ENCODE data around the gene GALNT2.

Gene GALNT2

GRCh38 chr1:230112782-230113181, 45.7 kb downstream of the GALNT2 start:
- DNase-seq (ENCODE audit: low read depth): no peak

DNA sequence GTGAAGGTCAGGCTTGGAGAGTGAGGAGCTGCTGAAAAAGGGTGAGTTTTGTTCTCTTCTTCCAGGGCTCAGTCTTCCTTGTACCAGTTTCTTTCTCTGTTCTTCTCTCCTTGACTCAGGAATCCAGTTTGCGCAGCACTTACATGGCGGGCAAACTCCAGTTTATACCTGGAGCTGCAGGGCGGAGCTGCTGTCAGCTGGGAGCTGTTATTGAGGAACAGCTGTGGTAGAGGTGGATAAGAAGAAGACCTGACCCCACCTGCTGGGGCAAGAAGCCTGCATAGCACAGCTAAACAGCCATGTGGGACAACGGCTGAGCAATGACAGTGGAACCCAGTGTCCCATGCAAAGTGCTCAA, 46.2 kb downstream of the GALNT2 start:
- no peak for DNase-seq (ENCODE audit: low read depth)

DNA sequence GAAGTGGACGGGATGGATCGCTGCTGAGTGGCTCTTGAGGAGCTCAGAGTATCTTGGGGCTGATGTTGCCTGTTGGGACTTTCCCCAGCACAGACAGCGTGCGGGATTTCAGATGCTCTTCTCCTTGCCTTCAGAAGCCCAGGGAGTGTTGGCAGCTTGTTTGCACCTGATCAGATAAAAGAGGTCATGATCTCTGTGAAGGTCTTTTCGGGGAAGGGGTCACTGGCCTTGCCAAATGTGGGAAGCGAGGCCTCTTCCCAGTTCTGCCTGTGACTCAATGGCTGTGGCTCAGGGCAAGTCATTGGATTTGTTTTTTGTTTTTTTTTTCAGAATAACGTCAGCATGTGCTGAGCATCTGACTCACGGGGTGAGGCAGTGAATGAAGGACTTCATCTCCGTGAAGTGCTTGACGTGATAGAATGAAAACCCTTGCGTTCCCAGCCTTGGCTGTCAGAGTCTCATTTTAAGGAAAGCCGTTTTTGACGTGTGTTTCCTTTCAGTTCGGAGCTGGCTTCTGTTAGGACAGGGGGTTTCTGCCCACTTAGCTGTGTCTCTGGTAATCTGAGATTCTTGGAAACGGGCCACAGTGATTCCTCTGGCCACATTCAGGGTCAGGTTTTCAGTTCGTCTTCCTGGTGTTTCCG, 46.7 kb downstream of the GALNT2 start:
- DNase-seq (ENCODE audit: low read depth): peak; percentile 78

DNA sequence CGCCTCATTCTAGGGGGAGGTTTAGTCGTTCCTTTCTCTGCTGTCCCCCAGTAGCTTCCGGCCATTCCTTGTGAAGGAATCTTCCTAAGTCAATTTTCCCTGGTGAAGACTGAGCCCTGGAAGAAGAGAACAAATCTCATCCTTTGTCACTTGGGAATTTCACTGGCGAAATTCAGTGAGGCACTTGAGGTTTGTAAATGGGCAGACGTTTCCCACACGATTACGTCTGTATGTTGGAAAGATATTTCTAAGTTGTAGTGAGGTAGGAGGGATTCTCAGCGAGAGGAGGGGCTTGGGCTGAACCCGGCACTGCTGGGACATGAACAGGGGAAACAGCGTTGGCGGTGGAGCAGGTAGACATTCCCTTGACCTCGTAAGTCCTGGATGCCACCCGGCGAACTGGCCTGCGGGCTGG, 47.2 kb downstream of the GALNT2 start:
- no peak for DNase-seq (ENCODE audit: low read depth)

- no peak for DNase-seq (ENCODE audit: low read depth)
Observed at GRCh38 chr1:230117694-230118093, 50.7 kb downstream of the GALNT2 start.

DNA sequence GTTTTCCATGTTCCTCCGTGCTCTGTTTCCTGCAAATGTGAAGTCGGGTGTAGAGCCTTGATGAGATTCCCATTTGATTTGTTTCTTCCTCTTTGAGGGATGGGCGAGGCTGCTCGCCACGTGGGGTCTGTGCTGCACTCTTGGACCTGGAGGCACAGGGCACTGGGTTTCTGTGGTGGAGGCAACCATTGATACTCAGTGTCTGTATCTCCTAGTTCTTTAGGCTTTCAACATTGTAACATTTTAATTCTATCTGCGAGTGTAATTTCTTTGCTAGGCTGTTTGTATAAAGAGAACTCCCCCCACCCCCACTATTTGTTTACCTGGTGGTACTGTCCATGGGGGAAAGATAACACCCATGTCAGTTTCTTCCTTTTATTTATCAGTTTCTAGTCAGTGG, 52.3 kb downstream of the GALNT2 start:
- no peak for DNase-seq (ENCODE audit: low read depth)

- no peak for DNase-seq (ENCODE audit: low read depth)
Observed at GRCh38 chr1:230120289-230120920, 53.4 kb downstream of the GALNT2 start.

- DNase-seq (ENCODE audit: low read depth): no peak
Observed at GRCh38 chr1:230120921-230121381, 53.9 kb downstream of the GALNT2 start.

DNA sequence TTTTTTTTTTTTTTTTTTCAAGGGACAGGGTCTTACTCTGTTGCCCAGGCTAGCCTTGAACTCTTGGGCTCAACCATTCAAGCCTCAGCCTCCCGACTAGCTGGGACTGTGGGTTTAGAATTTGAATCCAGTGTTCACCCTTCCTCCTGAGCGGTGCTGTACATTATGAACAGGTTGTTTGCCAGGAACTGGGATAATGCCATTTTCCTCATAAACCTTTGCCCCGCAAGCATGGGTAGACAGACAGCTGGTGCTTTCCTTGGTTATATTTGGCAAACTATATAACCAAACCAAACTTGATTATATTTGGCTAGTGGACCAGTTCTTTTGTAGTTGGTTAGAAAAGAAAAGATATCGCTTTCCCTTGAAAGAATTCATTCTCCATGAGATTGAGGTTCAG, 54.9 kb downstream of the GALNT2 start:
- no peak for DNase-seq (ENCODE audit: low read depth)

- no peak for DNase-seq (ENCODE audit: low read depth)
Observed at GRCh38 chr1:230122366-230123279, 55.6 kb downstream of the GALNT2 start.

GRCh38 chr1:230123280-230124185, 56.5 kb downstream of the GALNT2 start:
- DNase-seq (ENCODE audit: low read depth): no peak

GRCh38 chr1:230124186-230125128, 57.4 kb downstream of the GALNT2 start:
- no peak for DNase-seq (ENCODE audit: low read depth)

DNA sequence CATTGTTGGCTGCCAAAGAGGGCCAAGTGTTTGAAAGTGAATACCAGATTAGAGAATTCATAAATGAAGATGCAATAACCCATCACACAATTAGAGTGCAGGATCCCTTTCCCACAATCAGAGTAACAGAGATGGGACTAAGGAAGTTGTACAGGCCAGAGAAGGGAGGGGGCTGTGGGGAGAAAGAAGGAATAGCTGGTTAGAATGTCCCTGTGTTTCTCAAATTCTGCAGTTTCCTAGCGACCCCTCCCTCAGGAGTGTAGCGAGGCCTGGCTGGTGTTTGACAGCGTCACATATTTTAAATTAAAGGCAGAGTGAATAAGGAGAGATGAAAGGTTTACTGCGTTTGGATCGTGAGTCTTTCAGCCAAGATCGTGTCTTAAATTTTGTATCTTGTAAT, 58.1 kb downstream of the GALNT2 start:
- no peak for DNase-seq (ENCODE audit: low read depth)

GRCh38 chr1:230125640-230126528, 58.8 kb downstream of the GALNT2 start:
- no peak for DNase-seq (ENCODE audit: low read depth)

- no peak for DNase-seq (ENCODE audit: low read depth)
Observed at GRCh38 chr1:230126529-230127104, 59.6 kb downstream of the GALNT2 start.

GRCh38 chr1:230127105-230128054, 60.3 kb downstream of the GALNT2 start:
- DNase-seq (ENCODE audit: low read depth): no peak

- DNase-seq (ENCODE audit: low read depth): no peak
Observed at GRCh38 chr1:230128569-230129285, 61.7 kb downstream of the GALNT2 start.
